Cerebellar cortex (tissue), 1 donor: Measurements from ENCODE around the gene LENG9.
"Not testable (repeated sequence)": the region's sequence is repeated elsewhere in the genome, so short reads cannot be mapped to it uniquely, and the experiment has no call there.

ENCODE experiments used
- DNase-seq: peaks from one replicate; pipeline ENCODE4 v3.0.0-alpha.2; 2015; ENCODE audit warnings: low spot score

Gene LENG9

GRCh38 chr19:54463531-54464043 is at the start of gene LENG9:
Gene LENG9 (minus strand): TSS chr19:54463778. CDS start chr19:54463526, 252 bp downstream.
- DNase-seq: peak; percentile 98

DNA sequence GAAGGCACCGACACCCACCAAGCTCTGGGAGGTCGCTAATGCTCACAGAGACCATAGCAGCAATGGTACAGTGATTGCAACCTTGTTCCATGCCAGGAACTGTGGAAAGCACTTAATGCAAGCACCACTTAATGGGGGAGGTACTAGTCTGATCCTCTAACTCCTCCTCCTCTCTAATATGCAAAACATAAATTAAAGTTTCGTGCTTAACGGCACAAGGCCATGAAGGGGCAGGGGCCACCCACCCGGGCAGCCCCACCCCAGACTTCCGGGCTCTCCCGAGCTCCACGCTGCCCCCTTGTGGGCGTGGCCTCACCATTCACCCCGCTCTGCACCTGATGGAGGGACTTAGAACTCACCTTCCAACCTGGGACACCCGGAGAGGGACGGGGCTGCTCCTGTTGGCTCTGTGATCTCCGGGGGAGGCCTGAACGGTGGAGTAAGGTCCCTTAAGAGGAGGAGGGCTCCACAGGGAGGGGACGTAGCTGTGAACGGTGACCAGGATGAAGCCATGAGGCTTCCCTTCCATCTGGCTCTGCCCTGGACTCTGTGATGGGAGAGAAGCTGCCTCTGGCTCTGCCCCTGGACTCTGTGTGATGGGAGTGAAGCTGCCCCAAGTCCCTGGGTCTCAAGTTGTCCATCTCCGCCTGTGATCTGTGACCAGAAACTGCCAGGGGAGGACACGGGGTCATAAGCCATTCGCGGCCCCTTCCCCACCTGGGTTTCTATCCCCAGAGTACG is 45.8 kb upstream of the LENG9 start:
- DNase-seq: not testable (repeated sequence)

- not testable (repeated sequence) for DNase-seq
Observed at GRCh38 chr19:54508487-54508886, 44.9 kb upstream of the LENG9 start.

DNA sequence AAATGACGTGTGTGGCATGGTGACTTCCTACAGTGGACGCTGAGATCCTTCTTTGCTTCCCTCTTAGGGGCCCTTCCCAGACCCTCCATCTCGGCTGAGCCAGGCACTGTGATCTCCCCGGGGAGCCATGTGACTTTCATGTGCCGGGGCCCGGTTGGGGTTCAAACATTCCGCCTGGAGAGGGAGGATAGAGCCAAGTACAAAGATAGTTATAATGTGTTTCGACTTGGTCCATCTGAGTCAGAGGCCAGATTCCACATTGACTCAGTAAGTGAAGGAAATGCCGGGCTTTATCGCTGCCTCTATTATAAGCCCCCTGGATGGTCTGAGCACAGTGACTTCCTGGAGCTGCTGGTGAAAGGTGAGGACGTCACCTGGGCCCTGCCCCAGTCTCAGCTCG is 44.2 kb upstream of the LENG9 start:
- no peak for DNase-seq

DNA sequence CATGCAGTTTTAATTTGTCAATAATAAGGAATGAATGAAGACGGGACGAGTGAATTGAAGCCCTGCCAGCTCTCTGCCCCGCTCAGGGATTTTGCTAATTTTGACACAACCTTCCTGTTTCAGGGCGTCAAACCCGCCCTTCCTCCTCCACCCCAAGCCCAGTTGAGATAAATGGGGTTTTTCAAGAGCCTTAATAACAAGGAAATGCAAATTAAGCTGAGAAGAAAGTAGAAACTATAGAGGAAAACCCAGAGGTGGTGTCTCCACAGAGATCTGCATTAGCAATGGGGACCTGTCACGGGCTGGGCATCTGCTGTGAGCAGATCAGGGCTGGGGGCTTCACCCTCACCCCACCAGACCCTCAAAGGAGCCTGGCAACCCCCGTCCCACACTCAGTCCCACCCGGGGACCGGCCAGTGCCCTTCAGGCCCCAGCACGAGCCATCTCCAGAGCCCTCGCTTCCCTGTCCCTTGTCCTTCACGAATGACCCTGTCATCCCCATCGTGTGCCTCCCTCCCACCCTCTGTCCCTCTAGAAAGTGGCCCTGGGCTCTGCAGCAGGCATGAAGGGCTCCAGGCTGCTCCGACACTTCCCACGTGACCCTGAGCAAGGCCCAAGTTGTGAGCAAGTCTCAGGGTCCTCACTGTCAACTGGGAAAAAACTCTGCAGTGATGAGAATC is 43.6 kb upstream of the LENG9 start:
- not testable (repeated sequence) for DNase-seq

GRCh38 chr19:54506079-54506478 is 42.5 kb upstream of the LENG9 start:
- DNase-seq: no peak

- DNase-seq: not testable (repeated sequence)
Observed at GRCh38 chr19:54505542-54505941, 42.0 kb upstream of the LENG9 start.

DNA sequence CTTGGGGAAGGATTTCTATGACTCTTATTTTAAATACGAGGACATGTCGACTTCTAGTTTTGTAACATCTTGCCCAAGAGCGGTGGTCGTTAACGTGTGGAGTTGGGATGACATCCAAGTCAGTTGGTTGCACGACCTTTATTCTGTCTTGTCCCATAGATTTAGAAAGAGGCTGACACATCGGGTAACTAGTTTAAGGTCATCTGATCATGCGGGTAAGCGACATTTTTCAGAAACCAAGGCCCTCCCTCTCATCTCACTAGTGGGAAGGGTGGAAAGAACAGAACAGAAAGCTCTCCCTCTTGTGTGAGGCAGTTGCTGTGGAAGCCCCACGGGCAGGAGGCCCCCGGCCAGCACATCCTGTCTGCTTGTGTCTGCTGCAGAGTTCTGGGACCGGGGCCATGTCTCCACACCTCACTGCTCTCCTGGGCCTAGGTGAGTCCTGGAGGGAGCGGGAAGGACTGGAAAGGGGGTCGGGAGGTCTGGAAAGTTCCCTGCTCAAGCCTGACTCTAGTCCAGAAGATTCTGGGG is 39.0 kb upstream of the LENG9 start, which contains the start of gene LAIR2:
LAIR2 (plus strand) TSS at position 314 of the 531 bp plus-strand sequence; CDS start at position 402, 88 bp downstream.
- no peak for DNase-seq

DNA sequence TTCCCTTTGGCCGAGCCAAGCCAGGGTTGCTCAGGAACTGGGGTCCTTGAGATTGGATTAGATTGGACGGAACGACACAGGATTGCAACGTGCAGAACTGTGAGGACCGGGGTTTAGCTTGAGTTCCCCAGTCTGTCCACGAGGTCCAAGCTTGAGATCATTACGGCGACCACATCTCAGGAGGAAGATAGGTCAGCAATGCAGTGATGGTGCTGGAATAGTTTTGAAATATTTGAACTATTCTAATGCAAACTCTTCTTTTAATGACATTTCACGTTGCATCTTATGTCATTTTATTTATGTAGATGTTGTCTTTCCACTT is 34.8 kb upstream of the LENG9 start:
- not testable (repeated sequence) for DNase-seq

- DNase-seq: not testable (repeated sequence)
Observed at GRCh38 chr19:54497747-54498450, 34.3 kb upstream of the LENG9 start.

DNA sequence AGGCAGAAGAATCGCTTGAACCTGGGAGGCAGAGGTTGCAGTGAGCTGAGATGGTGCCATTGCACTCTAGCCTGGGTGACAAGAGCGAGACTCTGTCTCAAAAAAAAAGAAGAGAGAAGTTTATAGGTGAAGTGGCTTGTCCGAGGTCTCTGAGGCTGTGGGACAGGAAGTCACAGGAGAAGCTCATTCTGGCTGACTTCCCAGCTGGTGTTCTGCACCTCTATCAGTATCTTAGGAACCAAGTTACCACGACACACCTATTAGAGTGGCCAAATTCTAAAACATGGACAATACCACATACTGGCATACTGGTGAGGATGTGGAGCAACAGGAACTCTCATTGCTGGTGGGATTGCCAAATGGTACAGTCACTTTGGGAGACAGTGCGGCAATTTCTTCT is 31.7 kb upstream of the LENG9 start:
- not testable (repeated sequence) for DNase-seq

DNA sequence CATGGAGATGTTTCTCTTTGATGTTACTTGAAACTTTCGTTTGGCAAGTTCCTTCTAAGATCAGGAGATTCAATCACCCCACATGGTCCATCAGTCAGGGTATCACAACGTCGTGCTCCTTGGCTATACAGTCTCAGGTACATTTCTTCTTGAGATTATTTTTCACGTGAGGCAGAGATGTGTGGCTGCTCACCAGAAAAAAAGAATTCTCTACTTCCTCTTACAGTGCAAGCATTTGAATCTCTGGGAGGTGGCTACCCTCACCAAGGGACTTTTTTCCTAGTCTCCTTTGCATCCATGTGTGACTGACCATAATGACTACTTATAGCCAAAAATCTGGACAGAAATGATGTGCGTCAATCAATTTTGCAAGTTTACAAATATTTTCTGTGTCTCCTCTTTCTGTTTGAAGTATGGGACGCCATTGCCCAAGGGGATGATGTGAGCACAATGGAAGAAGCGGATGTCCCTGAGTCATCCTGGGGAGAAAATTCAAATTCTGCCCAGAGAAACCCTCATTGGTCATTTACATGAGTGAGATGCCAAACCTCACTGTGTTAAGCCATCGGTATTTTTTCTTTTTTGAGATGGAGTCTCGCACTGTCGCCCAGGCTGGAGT is 30.5 kb upstream of the LENG9 start:
- no peak for DNase-seq

DNA sequence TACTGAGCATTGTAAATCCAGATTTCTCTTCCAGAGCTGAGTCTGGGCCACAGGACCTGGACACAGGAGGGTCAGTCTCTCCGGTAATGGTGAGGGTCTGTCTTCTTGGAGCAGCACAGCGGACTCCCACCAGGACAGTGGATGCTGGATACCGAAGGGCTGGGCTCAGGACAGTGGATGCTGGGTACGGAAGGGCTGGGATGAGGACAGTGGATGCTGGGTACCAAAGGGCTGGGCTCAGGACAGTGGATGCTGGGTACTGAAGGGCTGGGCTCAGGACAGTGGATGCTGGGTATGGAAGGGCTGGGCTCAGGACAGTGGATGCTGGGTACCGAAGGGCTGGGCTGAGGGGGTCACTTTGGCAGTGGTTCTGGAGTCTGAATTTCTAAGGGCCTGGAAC is 29.5 kb upstream of the LENG9 start:
- DNase-seq: not testable (repeated sequence)

DNA sequence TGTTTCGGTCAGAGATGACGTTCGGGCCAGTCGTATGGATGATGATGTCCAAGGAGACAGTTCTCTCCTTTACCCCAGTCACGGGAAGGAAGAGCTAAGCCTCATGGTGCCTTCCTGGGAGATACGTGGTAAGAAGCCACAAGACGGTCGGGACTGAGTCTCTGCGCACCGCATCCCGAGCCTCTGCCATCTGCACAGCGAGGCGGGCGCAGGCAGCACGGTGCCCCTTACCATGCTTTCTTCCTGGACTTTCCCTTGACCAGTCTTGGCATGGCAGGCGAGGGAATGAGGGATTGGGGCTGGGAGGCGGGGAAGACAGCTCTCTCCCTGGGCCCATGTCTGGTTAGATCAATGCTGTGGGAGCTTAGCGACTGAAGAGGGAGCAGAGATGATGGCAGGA is 29.0 kb upstream of the LENG9 start:
- DNase-seq: no peak

DNA sequence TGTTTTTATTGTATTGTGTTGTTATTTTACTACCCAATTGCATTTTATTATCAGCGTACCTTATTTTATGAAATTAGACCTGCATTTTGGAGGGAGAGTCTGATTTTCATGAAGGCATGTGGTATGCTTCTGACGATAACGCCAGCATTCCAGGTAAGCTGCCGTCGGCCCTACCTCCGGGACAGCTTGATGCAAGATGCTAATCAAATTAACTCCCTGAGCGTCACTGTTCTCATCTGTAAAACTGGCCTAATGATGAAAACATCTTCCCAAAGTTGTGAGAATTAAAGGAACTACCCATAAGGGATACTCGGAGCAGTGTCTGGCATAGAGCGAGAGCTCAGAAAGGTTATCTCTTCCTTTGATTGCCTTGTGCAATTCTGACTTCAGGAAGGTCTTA is 26.2 kb upstream of the LENG9 start:
- no peak for DNase-seq

GRCh38 chr19:54489341-54489740 is 25.8 kb upstream of the LENG9 start:
- DNase-seq: no peak

DNA sequence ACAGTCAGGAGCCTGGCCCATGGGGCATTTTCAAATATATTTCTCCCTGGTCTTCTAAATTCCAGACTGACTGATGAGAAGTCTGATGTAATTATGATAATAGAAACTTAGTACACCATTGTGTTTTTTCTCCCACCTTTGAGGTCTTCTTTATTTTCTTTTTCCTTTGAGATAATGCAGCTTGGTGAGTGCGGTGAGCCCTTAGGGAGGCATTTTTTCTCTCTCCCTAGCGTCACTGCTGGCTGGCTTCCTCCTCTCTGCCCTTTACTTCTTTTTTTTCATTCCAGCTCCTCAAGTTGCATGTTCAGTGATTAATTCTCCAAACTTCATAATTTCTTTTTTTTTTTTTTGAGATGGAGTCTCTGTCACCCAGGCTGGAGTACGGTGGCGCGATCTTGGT is 22.3 kb upstream of the LENG9 start:
- no peak for DNase-seq

- DNase-seq: no peak
Observed at GRCh38 chr19:54484451-54484850, 20.9 kb upstream of the LENG9 start.

GRCh38 chr19:54482889-54483288 is 19.3 kb upstream of the LENG9 start:
- DNase-seq: no peak

DNA sequence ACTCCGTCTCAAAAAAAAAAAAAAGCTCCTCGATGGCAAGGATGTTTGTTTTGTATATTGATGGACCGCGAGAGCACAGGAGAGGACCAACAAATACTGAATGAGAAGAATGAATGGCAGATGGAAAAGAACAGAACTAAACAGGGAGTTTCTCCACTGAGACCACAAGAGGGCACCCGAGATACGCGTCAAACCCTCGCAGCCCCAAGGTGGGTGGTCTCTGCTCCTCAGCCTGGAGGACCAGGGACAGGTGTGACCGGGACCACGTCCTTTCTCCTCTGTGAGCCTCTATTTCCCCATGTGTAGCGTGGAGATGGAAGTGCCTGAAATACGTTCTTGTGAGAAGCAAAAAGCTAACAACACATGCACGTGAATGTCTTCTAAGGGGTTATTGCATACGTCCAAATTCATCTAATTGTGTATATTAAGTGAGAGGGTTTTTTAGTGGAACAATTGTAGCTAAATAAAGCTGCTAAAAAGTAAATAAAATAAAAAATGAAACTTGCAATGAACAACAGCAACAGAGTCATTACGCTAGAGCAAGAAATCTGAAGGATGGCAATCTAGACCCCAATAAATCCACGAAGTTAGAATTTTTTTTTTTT is 17.9 kb upstream of the LENG9 start:
- peak; percentile 65 for DNase-seq

DNA sequence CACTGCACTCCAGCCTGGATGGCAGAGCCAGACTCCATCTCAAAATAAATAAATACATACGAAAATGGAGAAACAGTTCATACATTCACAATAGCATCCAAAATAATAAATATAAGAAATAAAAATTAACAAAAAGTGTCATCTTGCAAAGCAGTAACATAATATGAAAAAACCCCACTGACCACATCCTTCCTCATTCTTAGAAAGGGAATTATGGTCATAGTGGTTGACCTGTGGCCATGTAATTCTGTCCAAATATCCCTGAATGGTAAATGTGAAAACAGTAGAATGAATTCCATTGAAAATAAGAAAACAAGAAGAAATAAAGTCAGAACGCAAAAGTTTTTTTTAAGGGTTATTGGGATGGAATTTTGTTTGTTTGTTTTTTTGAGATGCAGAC is 16.5 kb upstream of the LENG9 start:
- DNase-seq: no peak
